Tibial artery (tissue), 4 donors: ENCODE data around the gene EML6.

Experiments used
- DNase-seq, 2 donors: peaks; one replicate each; pipeline ENCODE4 v3.0.0-alpha.2; 2019
- H3K27ac ChIP-seq, 2 donors: fragments of 200-600 bp; sonication (generic) in 1 of 2; 1 replicate in 1 of 2; 2 replicates in 1 of 2; pipeline ENCODE4 v1.5.1; 2018 to 2019; ENCODE audit warnings: mild to moderate bottlenecking in 1 of 2
- H3K27me3 ChIP-seq, 2 donors: fragments of 200-600 bp; sonication (generic) in 1 of 2; one replicate each; pipeline versions ENCODE4 v1.5.1 to v1.6.0; 2016 to 2019
- H3K36me3 ChIP-seq, 3 donors: fragments of 200-600 bp; sonication (generic) in 2 of 3; one replicate each; pipeline ENCODE4 v1.5.1; 2016 to 2019; ENCODE audit warnings: mild to moderate bottlenecking in 2 of 3
- H3K4me1 ChIP-seq, 4 donors: fragments of 200-600 bp; sonication (generic) in 2 of 4; 1 replicate in 3 of 4; 2 replicates in 1 of 4; pipeline ENCODE4 v1.5.1; 2016 to 2019
- H3K4me3 ChIP-seq, 2 donors: fragments of 200-600 bp; sonication (generic) in 1 of 2; 1 replicate in 1 of 2; 2 replicates in 1 of 2; pipeline ENCODE4 v1.5.1; 2018 to 2019; ENCODE audit warnings: mild to moderate bottlenecking in 2 of 2
- H3K9me3 ChIP-seq, 3 donors: fragments of 200-600 bp; sonication (generic) in 1 of 3; one replicate each; pipeline ENCODE4 v1.5.1; 2016 to 2019
- intact Hi-C: fragments of 100-400 bp; cut with DNase I; formaldehyde crosslinking; loops from one replicate; pipeline ENCODE4 v1.15.0; 2023; ENCODE audit warnings: low total_unique reads
- TF ChIP-seq, protein P1 (sequence below), 2 experiments: fragments of 200-600 bp in 1 of 2; fragments of 450-650 bp in 1 of 2; IDR thresholded peaks; one replicate each; pipeline ENCODE4 v1.5.1; 2017 to 2019; ENCODE audit warnings: antibody characterized with exemption in 2 of 2, mild to moderate bottlenecking in 1 of 2, moderate library complexity in 1 of 2

EML6 gene

GRCh38 chr2:54936766-54937165, 213.3 kb downstream of the EML6 start:
- Histone ChIP-seq H3K9me3 (peaks cover 0 to 9% (median 0%) of the 10 kb centered on the region in 3 donors), H3K27ac (no peak overlapping the region), H3K4me1 (no peaks in the 10 kb centered on the region), H3K4me3 (no peak overlapping the region), H3K27me3 (no peaks in the 10 kb centered on the region), H3K36me3 (no peaks in the 10 kb centered on the region)
- TF ChIP-seq, protein P1, sequence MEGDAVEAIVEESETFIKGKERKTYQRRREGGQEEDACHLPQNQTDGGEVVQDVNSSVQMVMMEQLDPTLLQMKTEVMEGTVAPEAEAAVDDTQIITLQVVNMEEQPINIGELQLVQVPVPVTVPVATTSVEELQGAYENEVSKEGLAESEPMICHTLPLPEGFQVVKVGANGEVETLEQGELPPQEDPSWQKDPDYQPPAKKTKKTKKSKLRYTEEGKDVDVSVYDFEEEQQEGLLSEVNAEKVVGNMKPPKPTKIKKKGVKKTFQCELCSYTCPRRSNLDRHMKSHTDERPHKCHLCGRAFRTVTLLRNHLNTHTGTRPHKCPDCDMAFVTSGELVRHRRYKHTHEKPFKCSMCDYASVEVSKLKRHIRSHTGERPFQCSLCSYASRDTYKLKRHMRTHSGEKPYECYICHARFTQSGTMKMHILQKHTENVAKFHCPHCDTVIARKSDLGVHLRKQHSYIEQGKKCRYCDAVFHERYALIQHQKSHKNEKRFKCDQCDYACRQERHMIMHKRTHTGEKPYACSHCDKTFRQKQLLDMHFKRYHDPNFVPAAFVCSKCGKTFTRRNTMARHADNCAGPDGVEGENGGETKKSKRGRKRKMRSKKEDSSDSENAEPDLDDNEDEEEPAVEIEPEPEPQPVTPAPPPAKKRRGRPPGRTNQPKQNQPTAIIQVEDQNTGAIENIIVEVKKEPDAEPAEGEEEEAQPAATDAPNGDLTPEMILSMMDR (IDR thresholded peaks at IDR 0.05): no peak
- intact Hi-C loops: no loop called here
- DNase-seq: no peak

DNA sequence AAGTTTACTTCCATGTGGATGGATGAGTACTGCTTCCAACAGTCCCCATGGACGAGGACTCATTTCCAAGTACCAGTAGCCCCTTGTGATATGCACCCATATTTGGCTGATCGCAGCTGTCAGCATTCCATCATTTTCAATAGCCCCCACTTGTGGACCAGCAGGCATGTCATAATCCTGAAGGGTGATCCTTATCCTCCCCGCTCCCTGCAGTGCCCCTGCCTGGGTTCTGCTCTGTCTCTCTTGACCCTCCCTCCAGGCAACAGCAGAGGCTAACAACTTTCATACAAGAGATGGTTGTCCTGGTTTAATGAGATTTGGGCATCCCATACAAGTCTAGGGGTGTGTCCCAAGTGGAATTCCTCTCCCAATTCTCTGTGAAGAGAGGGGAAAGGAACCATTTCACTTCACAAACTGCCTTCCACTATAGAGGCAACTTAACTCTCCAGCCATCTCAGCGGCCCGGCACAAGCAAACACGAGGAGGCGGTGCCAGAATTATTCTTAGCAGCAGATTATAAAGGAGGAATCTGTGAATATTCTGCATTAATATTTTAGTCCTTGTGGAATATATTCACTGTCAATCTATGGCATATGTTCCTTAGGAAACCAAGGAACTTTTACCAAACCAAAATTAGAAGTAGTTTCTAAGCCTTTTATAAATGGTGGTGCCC, 216.1 kb downstream of the EML6 start:
- H3K36me3 ChIP-seq: no peaks in the 10 kb centered on the region
- intact Hi-C loops: no loop called here
- no peak overlapping the region for H3K27ac ChIP-seq
- DNase-seq: no peak
- H3K4me3 ChIP-seq: no peak overlapping the region
- H3K27me3 ChIP-seq: no peaks in the 10 kb centered on the region
- TF ChIP-seq, protein P1 (IDR thresholded peaks at IDR 0.05): no peak
- H3K9me3 ChIP-seq: peaks cover 0 to 9% (median 0%) of the 10 kb centered on the region in 3 donors
- no peaks in the 10 kb centered on the region for H3K4me1 ChIP-seq

GRCh38 chr2:54940723-54941122, 217.3 kb downstream of the EML6 start:
- Histone ChIP-seq H3K27ac (no peak overlapping the region), H3K4me1 (peaks cover 0 to 5% (median 4%) of the 10 kb centered on the region in 4 donors), H3K27me3 (no peaks in the 10 kb centered on the region), H3K9me3 (peaks cover 0 to 9% (median 0%) of the 10 kb centered on the region in 3 donors), H3K4me3 (no peak overlapping the region), H3K36me3 (no peaks in the 10 kb centered on the region)
- no peak for DNase-seq
- intact Hi-C loops: no loop called here
- TF ChIP-seq, protein P1 (IDR thresholded peaks at IDR 0.05): no peak

- intact Hi-C loops: no loop called here
- no peak overlapping the region for H3K27ac ChIP-seq
Observed at GRCh38 chr2:54941248-54941984, 218.0 kb downstream of the EML6 start.

GRCh38 chr2:54942373-54942772, 218.9 kb downstream of the EML6 start:
- TF ChIP-seq, protein P1 (IDR thresholded peaks at IDR 0.05): no peak
- intact Hi-C loops: no loop called here
- Histone ChIP-seq H3K36me3 (no peaks in the 10 kb centered on the region), H3K27me3 (no peaks in the 10 kb centered on the region), H3K9me3 (peaks cover 0 to 9% (median 0%) of the 10 kb centered on the region in 3 donors), H3K4me3 (no peak overlapping the region), H3K27ac (no peak overlapping the region), H3K4me1 (peaks cover 0 to 12% (median 9%) of the 10 kb centered on the region in 4 donors)
- no peak for DNase-seq

More at GRCh38 chr2:54941248-54941984, 218.0 kb downstream of the EML6 start:
- H3K9me3 ChIP-seq: peaks cover 0 to 9% (median 0%) of the 10 kb centered on the region in 3 donors
- no peak for DNase-seq
- peaks cover 0 to 10% (median 9%) of the 10 kb centered on the region in 4 donors for H3K4me1 ChIP-seq
- no peaks in the 10 kb centered on the region for H3K36me3 ChIP-seq
- TF ChIP-seq, protein P1 (IDR thresholded peaks at IDR 0.05): no peak
- no peak overlapping the region for H3K4me3 ChIP-seq
- no peaks in the 10 kb centered on the region for H3K27me3 ChIP-seq
